Glomerular visceral epithelial cell (primary cell): ENCODE measurements around the gene JUP.
A peak's percentile ranks its signal among the peaks of the same experiment; 100 is the strongest.
"Not testable (repeated sequence)": the region's sequence is repeated elsewhere in the genome, so short reads cannot be mapped to it uniquely, and the experiment has no call there.

Source experiments
- DNase-seq: peaks from one replicate; pipeline ENCODE4 v3.0.0-alpha.2; 2016; ENCODE audit errors: extremely low spot score

The JUP gene

GRCh38 chr17:41786227-41787020, at the start of gene JUP:
JUP (minus strand) TSS chr17:41786711; CDS start chr17:41771854, 14,857 bp downstream.
- DNase-seq = peak; percentile 100

GRCh38 chr17:41835800-41836549, 49.5 kb upstream of the JUP start, which contains the start of gene NT5C3B:
NT5C3B (minus strand) TSS chr17:41836232; CDS start chr17:41836193, 39 bp downstream.
- peak; percentile 62 for DNase-seq

GRCh38 chr17:41835214-41835799, 48.8 kb upstream of the JUP start:
- no peak for DNase-seq

GRCh38 chr17:41829961-41830360, 43.5 kb upstream of the JUP start:
- not testable (repeated sequence) for DNase-seq

GRCh38 chr17:41825175-41825845, 38.8 kb upstream of the JUP start:
- no peak for DNase-seq

GRCh38 chr17:41824086-41824485, 37.6 kb upstream of the JUP start:
- DNase-seq = no peak

- no peak for DNase-seq
Observed at GRCh38 chr17:41823580-41823979, 37.1 kb upstream of the JUP start.

- no peak for DNase-seq
Observed at GRCh38 chr17:41823141-41823524, 36.6 kb upstream of the JUP start.

- no peak for DNase-seq
Observed at GRCh38 chr17:41822216-41823140, 36.0 kb upstream of the JUP start.

- DNase-seq = no peak
Observed at GRCh38 chr17:41821776-41822175, 35.3 kb upstream of the JUP start.

- no peak for DNase-seq
Observed at GRCh38 chr17:41818024-41818423, 31.5 kb upstream of the JUP start.

GRCh38 chr17:41816637-41817320, 30.3 kb upstream of the JUP start:
- no peak for DNase-seq

GRCh38 chr17:41814195-41814594, 27.7 kb upstream of the JUP start:
- peak; percentile 89 for DNase-seq

GRCh38 chr17:41813699-41814124, 27.2 kb upstream of the JUP start:
- DNase-seq = no peak

GRCh38 chr17:41813152-41813680, 26.7 kb upstream of the JUP start:
- DNase-seq = no peak

- peak; percentile 65 for DNase-seq
Observed at GRCh38 chr17:41812381-41813151, 26.1 kb upstream of the JUP start, which contains the start of gene FKBP10. FKBP10 (plus strand) TSS chr17:41813004; CDS start chr17:41813035, 31 bp downstream.

- peak; percentile 74 for DNase-seq
Observed at GRCh38 chr17:41811549-41812380, 25.3 kb upstream of the JUP start, which contains the start of gene P3H4. P3H4 (minus strand) TSS chr17:41811949; CDS start chr17:41811915, 34 bp downstream.
